Liver (tissue), 3 donors: ENCODE measurements around the gene MARCHF9.

ENCODE experiments used
- JUND ChIP-seq, 2 donors: IDR thresholded peaks; 2 replicates each; pipeline ENCODE4 v1.6.1; 2016; ENCODE audit warnings: antibody characterized with exemption in 2 of 2
- TF ChIP-seq, protein P1 (sequence below): fragments of 150-350 bp; IDR thresholded peaks from 2 replicates; pipeline ENCODE4 v1.5.1; 2017; ENCODE audit warnings: improper control_type of control experiment, low read depth, low read length; ENCODE audit not compliant: missing input control
- donor health status: healthy.
- donor health status: healthy.

DNA sequence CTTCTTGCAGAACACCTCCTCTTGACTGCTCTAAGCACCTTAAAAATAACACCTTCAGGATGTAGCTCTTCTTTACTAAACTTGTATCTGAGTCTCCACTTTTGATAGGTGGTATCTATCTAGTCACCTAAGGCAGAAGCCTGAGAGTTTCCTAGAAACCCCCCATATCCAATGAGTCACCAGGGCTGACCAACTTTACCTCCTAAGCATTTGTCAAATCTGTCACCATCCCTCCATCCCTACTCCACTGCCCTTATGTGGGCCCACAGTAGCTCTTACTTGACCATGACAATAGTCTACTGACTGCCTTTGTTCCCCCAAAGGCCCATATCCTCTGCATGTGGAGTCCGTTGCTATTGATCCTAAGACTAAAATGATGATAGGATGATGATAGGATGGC, 47.7 kb downstream of the MARCHF9 start:
- TF ChIP-seq, protein P1, sequence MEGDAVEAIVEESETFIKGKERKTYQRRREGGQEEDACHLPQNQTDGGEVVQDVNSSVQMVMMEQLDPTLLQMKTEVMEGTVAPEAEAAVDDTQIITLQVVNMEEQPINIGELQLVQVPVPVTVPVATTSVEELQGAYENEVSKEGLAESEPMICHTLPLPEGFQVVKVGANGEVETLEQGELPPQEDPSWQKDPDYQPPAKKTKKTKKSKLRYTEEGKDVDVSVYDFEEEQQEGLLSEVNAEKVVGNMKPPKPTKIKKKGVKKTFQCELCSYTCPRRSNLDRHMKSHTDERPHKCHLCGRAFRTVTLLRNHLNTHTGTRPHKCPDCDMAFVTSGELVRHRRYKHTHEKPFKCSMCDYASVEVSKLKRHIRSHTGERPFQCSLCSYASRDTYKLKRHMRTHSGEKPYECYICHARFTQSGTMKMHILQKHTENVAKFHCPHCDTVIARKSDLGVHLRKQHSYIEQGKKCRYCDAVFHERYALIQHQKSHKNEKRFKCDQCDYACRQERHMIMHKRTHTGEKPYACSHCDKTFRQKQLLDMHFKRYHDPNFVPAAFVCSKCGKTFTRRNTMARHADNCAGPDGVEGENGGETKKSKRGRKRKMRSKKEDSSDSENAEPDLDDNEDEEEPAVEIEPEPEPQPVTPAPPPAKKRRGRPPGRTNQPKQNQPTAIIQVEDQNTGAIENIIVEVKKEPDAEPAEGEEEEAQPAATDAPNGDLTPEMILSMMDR = no peak
- no peak for TF ChIP-seq JUND (IDR thresholded peaks at IDR 0.05)
